ENCODE measurements around the gene PARK7.

GRCh38 chr1:8011016-8011415, 49.5 kb downstream of the PARK7 start:
- TF ChIP-seq CTCF (IDR thresholded peaks at IDR 0.05) (no peak), POLR2A (IDR thresholded peaks at IDR 0.05) (no peak)
